Karpas-422 (cell line): Measurements from ENCODE around the gene GLRX. TPM values are rescaled to one million over a fixed set of nuclear protein-coding genes. Genes with fewer than 3 reads are reported as not detected.
"Not testable (repeated sequence)": the region's sequence is repeated elsewhere in the genome, so short reads cannot be mapped to it uniquely, and the experiment has no call there.

Experiments used
- DNase-seq: peaks from one replicate; pipeline ENCODE4 v3.0.0-alpha.2; 2015
- H2AFZ ChIP-seq: fragments of 200-600 bp; sonication (generic); 2 replicates; pipeline ENCODE4 v1.6.1; 2014; ENCODE audit warnings: antibody characterized with exemption, low read length, mixed read lengths
- H3K27ac ChIP-seq: fragments of 200-600 bp; sonication (generic); 2 replicates; pipeline ENCODE4 v1.5.1; 2014; ENCODE audit warnings: mild to moderate bottlenecking, low read length, moderate library complexity
- H3K27me3 ChIP-seq: fragments of 200-600 bp; sonication (generic); 2 replicates; pipeline ENCODE4 v1.6.1; 2014; ENCODE audit warnings: low read length, mixed read lengths
- H3K36me3 ChIP-seq: fragments of 200-600 bp; sonication (generic); 2 replicates; pipeline ENCODE4 v1.6.1; 2014; ENCODE audit warnings: low read length, mixed read lengths; ENCODE audit not compliant: insufficient read depth
- H3K4me1 ChIP-seq: fragments of 200-600 bp; sonication (generic); 2 replicates; pipeline ENCODE4 v1.6.1; 2014; ENCODE audit warnings: mild to moderate bottlenecking, low read length, mixed read lengths
- H3K4me2 ChIP-seq: fragments of 200-600 bp; sonication (generic); 2 replicates; pipeline ENCODE4 v1.6.1; 2014; ENCODE audit warnings: low read length, low read depth, mild to moderate bottlenecking; ENCODE audit not compliant: poor library complexity, severe bottlenecking
- H3K4me3 ChIP-seq: fragments of 200-600 bp; sonication (generic); 2 replicates; pipeline ENCODE4 v1.5.1; 2014; ENCODE audit warnings: mild to moderate bottlenecking, antibody characterized with exemption, low read length, mixed read lengths
- H3K79me2 ChIP-seq: fragments of 200-600 bp; sonication (generic); 2 replicates; pipeline ENCODE4 v1.6.1; 2014; ENCODE audit warnings: mild to moderate bottlenecking, low read length, mixed read lengths
- H3K9ac ChIP-seq: fragments of 200-600 bp; sonication (generic); 2 replicates; pipeline ENCODE4 v1.6.0; 2014; ENCODE audit warnings: low read length
- H3K9me2 ChIP-seq: fragments of 200-600 bp; sonication (generic), shearing (Covaris generic); replicated peaks from 2 replicates; pipeline ENCODE4 v1.6.0; 2014; ENCODE audit warnings: mild to moderate bottlenecking, low read length, moderate library complexity; ENCODE audit not compliant: insufficient read depth
- H3K9me3 ChIP-seq: fragments of 300-700, 200-600 bp; sonication (generic); 2 replicates; pipeline ENCODE4 v1.6.1; 2014; ENCODE audit warnings: low read length, mixed read lengths
- H4K20me1 ChIP-seq: fragments of 200-600 bp; sonication (generic); 2 replicates; pipeline ENCODE4 v1.6.1; 2014; ENCODE audit warnings: mild to moderate bottlenecking, antibody characterized with exemption, low read length, low read depth; ENCODE audit not compliant: insufficient read depth
- total RNA-seq: library from RNA; depleted of rRNA; stranded (reverse); fragments of >200 nt; shearing (Covaris generic); gene quantifications from 2 replicates; pipeline ENCODE4 v1.2.3, GENCODE V29; 2014; ENCODE audit warnings: low replicate concordance

Gene GLRX
- total RNA-seq, 1 experiment from 2014 or later: 16.3 TPM

DNA sequence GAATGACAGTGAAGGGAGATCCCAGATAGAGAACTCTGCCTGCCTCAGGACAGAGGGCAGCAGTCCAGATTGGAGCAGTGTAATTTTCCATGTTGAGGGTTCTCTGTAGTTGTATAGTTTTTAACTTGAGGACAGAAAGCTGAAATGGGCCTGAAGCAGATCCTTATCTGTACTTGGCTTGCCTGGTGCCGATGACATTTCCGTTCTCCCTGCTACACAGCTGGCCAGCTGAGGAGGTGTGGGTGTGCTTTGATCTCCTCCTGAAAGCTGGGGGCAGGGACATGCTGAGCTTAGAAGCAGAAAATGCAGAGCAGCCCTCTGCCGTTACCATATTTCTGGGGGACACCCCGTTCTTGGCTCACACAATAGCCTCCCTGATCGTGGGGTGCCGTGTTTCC, 10.5 kb downstream of the GLRX start:
- Histone ChIP-seq H3K36me3 (no peaks in the 10 kb centered on the region), H3K9me2 (no peaks in the 10 kb centered on the region), H4K20me1 (no peaks in the 10 kb centered on the region), H3K27me3 (0 out of 2 replicates have a peak, but pooled peaks cover 3% of the 10 kb centered on the region), H3K4me1 (peaks cover 34% of the 10 kb centered on the region), H3K4me3 (no peak overlapping the region), H3K9me3 (no peaks in the 10 kb centered on the region), H3K27ac (no peak overlapping the region), H3K9ac (no peak overlapping the region), H2AFZ (no peak overlapping the region), H3K79me2 (no peaks in the 10 kb centered on the region), H3K4me2 (no peak overlapping the region)
- no peak for DNase-seq

DNA sequence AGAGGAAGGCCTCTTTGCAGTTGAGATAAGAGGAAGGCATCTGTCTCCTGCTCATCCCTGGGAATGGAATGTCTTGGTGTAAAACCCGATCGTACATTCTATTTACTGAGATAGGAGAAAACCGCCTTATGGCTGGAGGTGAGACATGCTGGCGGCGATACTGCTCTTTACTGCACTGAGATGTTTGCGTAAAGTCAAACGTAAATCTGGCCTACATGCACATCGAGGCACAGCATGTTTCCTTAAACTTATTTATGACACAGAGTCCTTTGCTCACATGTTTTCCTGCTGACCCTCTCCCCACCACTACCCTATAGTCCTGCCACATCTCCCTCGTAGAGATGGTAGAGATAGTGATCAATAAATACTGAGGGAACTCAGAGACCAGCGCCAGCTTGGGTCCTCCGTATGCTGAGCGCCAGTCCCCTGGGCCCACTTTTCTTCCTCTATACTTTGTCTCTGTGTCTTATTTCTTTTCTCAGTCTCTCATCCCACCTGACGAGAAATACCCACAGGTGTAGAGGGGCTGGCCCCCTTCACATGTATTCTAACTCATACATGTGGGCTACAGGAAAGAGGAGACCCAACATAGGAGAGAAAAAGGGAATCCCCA, 11.0 kb downstream of the GLRX start:
- H3K79me2 ChIP-seq, H2AFZ ChIP-seq, H3K4me3 ChIP-seq, H3K36me3 ChIP-seq, H3K27me3 ChIP-seq, H3K27ac ChIP-seq, H4K20me1 ChIP-seq, DNase-seq, H3K9me2 ChIP-seq, H3K4me2 ChIP-seq, H3K9me3 ChIP-seq, H3K9ac ChIP-seq: not testable (repeated sequence)
- H3K4me1 ChIP-seq: peaks cover 32% of the 10 kb centered on the region

DNA sequence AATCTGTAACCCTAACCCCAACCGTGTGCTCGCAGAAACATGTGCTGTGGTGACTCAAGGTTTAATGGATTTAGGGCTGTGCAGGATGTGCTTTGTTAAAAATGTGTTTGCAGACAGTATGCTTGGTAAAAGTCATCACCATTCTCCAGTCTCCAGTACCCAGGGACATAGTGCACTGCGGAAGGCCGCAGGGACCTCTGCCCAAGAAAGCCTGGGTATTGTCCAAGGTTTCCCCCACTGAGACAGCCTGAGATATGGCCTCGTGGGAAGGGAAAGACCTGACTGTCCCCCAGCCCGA, 11.5 kb downstream of the GLRX start:
- H3K27me3 ChIP-seq, H3K9me2 ChIP-seq, H3K9me3 ChIP-seq, H3K4me2 ChIP-seq, H3K9ac ChIP-seq, H3K79me2 ChIP-seq, H3K27ac ChIP-seq, H3K36me3 ChIP-seq, H4K20me1 ChIP-seq, H2AFZ ChIP-seq, H3K4me3 ChIP-seq, DNase-seq: not testable (repeated sequence)
- H3K4me1 ChIP-seq: peaks cover 32% of the 10 kb centered on the region

DNA sequence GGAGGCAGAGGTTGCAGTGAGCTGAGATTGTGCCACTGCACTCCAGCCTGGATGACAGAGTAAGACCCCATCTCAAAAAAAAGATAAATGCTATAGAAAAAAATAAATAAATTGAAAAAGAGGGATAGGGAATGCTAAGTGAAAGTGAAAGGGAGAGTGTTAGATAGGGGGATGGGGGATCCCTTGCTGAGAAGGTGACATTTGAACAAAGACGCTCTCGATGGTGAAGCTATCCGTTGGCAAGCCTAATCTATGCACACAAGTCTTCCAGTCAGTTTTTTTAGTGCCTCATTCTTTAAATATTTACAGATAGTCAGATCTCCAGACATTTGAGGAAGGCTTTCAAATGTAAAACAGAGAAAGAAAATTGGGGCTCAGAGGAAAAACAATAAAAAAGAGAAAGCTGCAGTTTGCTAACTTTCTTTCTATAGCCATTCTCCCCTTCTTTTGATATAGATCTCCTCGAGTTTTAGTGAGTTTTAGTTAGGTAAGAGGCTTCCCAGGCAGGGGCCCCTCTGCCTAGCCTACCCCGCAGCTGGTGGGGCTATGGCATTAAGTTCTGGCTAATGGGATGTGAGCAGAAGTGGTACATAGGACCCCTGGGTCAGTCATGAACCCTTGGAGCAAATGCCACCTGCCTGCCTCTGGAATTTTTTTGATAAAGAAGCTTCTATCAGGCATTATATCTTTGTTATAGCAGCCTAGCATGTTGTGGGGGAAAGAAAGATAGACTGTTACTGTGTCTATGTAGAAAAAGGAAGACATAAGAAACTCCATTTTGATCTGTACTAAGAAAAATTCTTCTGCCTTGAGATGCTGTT, 12.0 kb downstream of the GLRX start:
- Histone ChIP-seq H3K9me2 (no peaks in the 10 kb centered on the region), H3K27me3 (0 out of 2 replicates have a peak, but pooled peaks cover 3% of the 10 kb centered on the region), H3K36me3 (no peaks in the 10 kb centered on the region), H3K4me2 (no peak overlapping the region), H3K27ac (no peak overlapping the region), H2AFZ (no peak overlapping the region), H3K9ac (no peak overlapping the region), H3K9me3 (no peaks in the 10 kb centered on the region), H3K79me2 (no peaks in the 10 kb centered on the region), H3K4me1 (peaks cover 32% of the 10 kb centered on the region), H4K20me1 (no peaks in the 10 kb centered on the region), H3K4me3 (no peak overlapping the region)
- no peak for DNase-seq

DNA sequence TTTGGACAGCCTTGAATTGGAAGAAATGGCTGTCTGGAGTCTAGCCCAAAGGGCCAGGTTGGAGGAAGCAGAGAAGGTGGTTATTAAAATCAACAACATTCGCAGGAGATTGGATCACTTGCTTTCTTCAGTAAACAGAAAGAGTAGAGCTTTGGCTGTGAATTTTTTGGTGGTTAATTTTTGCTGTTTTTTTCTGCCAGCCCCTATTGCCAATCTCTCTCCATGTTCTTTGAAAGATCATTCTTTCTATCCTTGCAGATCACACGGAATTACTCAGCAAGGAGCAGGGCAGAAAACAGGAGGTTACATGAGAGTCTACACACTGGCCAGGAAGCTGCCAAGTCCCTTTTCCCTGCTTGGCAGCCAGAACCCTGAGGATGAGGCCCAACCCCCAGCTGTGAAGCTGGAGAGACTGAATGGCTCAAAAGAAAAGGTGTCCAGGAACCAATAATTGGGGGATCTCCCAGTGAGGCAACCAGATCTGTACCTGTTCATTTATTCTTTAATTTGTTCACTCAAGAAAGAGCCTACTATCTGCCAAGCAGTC, 13.0 kb downstream of the GLRX start:
- H3K79me2 ChIP-seq: no peaks in the 10 kb centered on the region
- H3K36me3 ChIP-seq: no peaks in the 10 kb centered on the region
- H3K27ac ChIP-seq: peak overlapping the region; percentile 56
- no peaks in the 10 kb centered on the region for H3K9me2 ChIP-seq
- H3K4me2 ChIP-seq: peak overlapping the region; percentile 84
- no peaks in the 10 kb centered on the region for H3K9me3 ChIP-seq
- 0 out of 2 replicates have a peak, but pooled peaks cover 3% of the 10 kb centered on the region for H3K27me3 ChIP-seq
- peak overlapping the region; percentile 36; the same call in 1 of the 2 replicates for H3K4me3 ChIP-seq
- H3K9ac ChIP-seq: peak overlapping the region; percentile 28; the same call in 1 of the 2 replicates
- no peaks in the 10 kb centered on the region for H4K20me1 ChIP-seq
- no peak for DNase-seq
- peaks cover 23% of the 10 kb centered on the region for H3K4me1 ChIP-seq
- H2AFZ ChIP-seq: peak overlapping the region; percentile 68

DNA sequence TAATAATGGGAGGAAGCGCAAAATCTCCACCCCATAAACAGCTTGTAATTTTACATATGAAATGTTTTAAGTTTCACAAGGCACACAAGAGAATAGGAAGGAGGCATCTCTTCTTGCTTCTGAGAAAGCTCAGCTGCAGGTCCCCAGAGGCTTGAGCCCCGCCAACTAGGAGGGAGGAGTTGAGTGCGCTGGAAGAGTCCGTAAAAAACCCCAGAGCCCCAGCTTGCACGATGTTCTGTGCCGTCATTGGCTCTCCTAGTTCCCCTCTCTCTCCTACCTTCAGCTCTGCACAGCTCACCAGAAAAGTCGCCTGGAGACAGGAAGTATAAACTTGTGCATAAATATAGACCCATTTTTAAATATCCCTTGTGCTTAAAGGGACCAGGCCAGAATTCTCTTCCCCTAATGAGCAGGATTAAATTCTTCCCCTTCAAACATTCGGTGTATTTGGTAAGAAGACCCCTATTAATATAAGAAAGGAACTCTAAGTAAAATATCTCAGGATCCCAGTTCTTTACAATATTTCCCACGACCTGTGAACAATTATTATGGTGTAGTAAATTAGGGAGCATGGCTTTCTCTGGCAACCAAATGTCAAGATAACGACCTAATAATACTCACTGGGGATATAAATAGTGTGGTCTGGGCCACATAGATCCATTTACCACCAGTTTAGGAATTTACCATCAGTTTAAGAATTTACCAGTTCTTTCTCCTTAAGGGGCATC, 13.7 kb downstream of the GLRX start:
- Histone ChIP-seq H4K20me1 (no peaks in the 10 kb centered on the region), H3K9me3 (no peaks in the 10 kb centered on the region), H3K36me3 (no peaks in the 10 kb centered on the region), H3K9me2 (no peaks in the 10 kb centered on the region), H3K9ac (peak overlapping the region; percentile 61), H3K27me3 (0 out of 2 replicates have a peak, but pooled peaks cover 3% of the 10 kb centered on the region), H2AFZ (peak overlapping the region; percentile 98), H3K79me2 (no peaks in the 10 kb centered on the region), H3K4me2 (peak overlapping the region; percentile 84), H3K4me3 (peak overlapping the region; percentile 60), H3K27ac (peak overlapping the region; percentile 56), H3K4me1 (peaks cover 23% of the 10 kb centered on the region)
- peak; percentile 96 for DNase-seq

- Histone ChIP-seq H3K9me3 (no peaks in the 10 kb centered on the region), H3K4me1 (peaks cover 23% of the 10 kb centered on the region), H2AFZ (peak overlapping the region; percentile 98), H3K27ac (peak overlapping the region; percentile 54), H3K9ac (peak overlapping the region; percentile 61), H3K4me3 (peak overlapping the region; percentile 60), H4K20me1 (no peaks in the 10 kb centered on the region), H3K27me3 (0 out of 2 replicates have a peak, but pooled peaks cover 3% of the 10 kb centered on the region), H3K9me2 (no peaks in the 10 kb centered on the region), H3K36me3 (no peaks in the 10 kb centered on the region), H3K79me2 (no peaks in the 10 kb centered on the region), H3K4me2 (peak overlapping the region; percentile 84)
- no peak for DNase-seq
These were observed 14.4 kb downstream of the GLRX start for GRCh38 chr5:95808013-95808685.
